Measurements from ENCODE around the gene EXTL2. TPM values are rescaled to one million over a fixed set of nuclear protein-coding genes. Genes with fewer than 3 reads are reported as not detected.

Gene EXTL2
- total RNA-seq, 1 experiment from 2014 or later = 21.1 TPM

GRCh38 chr1:100835866-100836842, 58.5 kb downstream of the EXTL2 start:
- CTCF ChIA-PET = interaction anchor here (1.0 to 1.5 kb wide), 3 partner anchors 33 to 452 kb away, joined by 3 to 4 read pairs (median 3); no protein-coding TSS in a partner anchor
- POLR2A ChIA-PET = no interaction called here
- TF ChIP-seq FOSL1 (IDR thresholded peaks at IDR 0.05; ENCODE audit: low read depth) = no peak
- no peak for TF ChIP-seq ZNF274 (IDR thresholded peaks at IDR 0.05; ENCODE audit: low read depth, low read length)
- TF ChIP-seq SP1 (IDR thresholded peaks at IDR 0.05; ENCODE audit: low read depth) = no peak
- no peak for TF ChIP-seq ZBTB33 (IDR thresholded peaks at IDR 0.05; ENCODE audit: extremely low read depth, insufficient replicate concordance, low read length)
- no peak for TF ChIP-seq EZH2phosphoT487 (IDR thresholded peaks at IDR 0.05; ENCODE audit: borderline replicate concordance)
- TF ChIP-seq TCF7L2 (IDR thresholded peaks at IDR 0.05; ENCODE audit: borderline replicate concordance, extremely low read depth, insufficient read depth, insufficient read length) = no peak
- TF ChIP-seq MAX (IDR thresholded peaks at IDR 0.05) = no peak
- TF ChIP-seq CTCF (IDR thresholded peaks at IDR 0.05 in 2 of 3, conservative IDR thresholded peaks at IDR 0.05 in 1 of 3; ENCODE audit: borderline replicate concordance in 1 of 3, insufficient read depth in 1 of 3, low read depth in 2 of 3, low read length in 2 of 3) = no peak
- TF ChIP-seq POLR2A (IDR thresholded peaks at IDR 0.05; ENCODE audit: borderline replicate concordance, extremely low read depth, insufficient read depth, insufficient read length) = no peak
- TF ChIP-seq ELF1 (IDR thresholded peaks at IDR 0.05; ENCODE audit: borderline replicate concordance, low read depth) = no peak
- no peak for TF ChIP-seq SIN3A (IDR thresholded peaks at IDR 0.05; ENCODE audit: low read depth)
- TF ChIP-seq RAD21 (IDR thresholded peaks at IDR 0.05; ENCODE audit: low read depth) = no peak
- TF ChIP-seq, protein P1, sequence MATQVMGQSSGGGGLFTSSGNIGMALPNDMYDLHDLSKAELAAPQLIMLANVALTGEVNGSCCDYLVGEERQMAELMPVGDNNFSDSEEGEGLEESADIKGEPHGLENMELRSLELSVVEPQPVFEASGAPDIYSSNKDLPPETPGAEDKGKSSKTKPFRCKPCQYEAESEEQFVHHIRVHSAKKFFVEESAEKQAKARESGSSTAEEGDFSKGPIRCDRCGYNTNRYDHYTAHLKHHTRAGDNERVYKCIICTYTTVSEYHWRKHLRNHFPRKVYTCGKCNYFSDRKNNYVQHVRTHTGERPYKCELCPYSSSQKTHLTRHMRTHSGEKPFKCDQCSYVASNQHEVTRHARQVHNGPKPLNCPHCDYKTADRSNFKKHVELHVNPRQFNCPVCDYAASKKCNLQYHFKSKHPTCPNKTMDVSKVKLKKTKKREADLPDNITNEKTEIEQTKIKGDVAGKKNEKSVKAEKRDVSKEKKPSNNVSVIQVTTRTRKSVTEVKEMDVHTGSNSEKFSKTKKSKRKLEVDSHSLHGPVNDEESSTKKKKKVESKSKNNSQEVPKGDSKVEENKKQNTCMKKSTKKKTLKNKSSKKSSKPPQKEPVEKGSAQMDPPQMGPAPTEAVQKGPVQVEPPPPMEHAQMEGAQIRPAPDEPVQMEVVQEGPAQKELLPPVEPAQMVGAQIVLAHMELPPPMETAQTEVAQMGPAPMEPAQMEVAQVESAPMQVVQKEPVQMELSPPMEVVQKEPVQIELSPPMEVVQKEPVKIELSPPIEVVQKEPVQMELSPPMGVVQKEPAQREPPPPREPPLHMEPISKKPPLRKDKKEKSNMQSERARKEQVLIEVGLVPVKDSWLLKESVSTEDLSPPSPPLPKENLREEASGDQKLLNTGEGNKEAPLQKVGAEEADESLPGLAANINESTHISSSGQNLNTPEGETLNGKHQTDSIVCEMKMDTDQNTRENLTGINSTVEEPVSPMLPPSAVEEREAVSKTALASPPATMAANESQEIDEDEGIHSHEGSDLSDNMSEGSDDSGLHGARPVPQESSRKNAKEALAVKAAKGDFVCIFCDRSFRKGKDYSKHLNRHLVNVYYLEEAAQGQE (IDR thresholded peaks at IDR 0.05; ENCODE audit: low read depth) = no peak
- no peak for TF ChIP-seq YY1 (IDR thresholded peaks at IDR 0.05; ENCODE audit: extremely low read depth, insufficient replicate concordance, low read depth, low read length)

More at GRCh38 chr1:100835866-100836842, 58.5 kb downstream of the EXTL2 start:
- H3K4me1 ChIP-seq (ENCODE audit: control insufficient read depth in 1 of 2, insufficient read depth in 2 of 2, low read length in 2 of 2) = no peaks in the 10 kb centered on the region
- H3K9me2 ChIP-seq (ENCODE audit: insufficient read depth) = no peaks in the 10 kb centered on the region
- BruUV-seq (replicated peaks) = no TSS peak
- RAD21 ChIA-PET (ENCODE audit: low non-redundant PET in 1 of 2, low total read pairs in 2 of 2, uncharacterized antibody in 2 of 2, unreplicated experiment in 2 of 2) = no interaction called here
- H3K27me3 ChIP-seq (ENCODE audit: insufficient read depth, low read length) = no peaks in the 10 kb centered on the region
- ATAC-seq (no peak), DNase-seq (ENCODE audit: low read depth, low spot score) (no peak)
- H3K27ac ChIP-seq (ENCODE audit: low read depth, low read length) = no peak overlapping the region
- H3K9me3 ChIP-seq (ENCODE audit: control insufficient read depth in 1 of 2, insufficient read depth in 1 of 2, low read depth in 1 of 2, low read length in 2 of 2) = no peaks in the 10 kb centered on the region
- no peaks in the 10 kb centered on the region for H3K79me2 ChIP-seq (ENCODE audit: insufficient read depth, low read length)
- H2AFZ ChIP-seq (ENCODE audit: low read depth, low read length, poor library complexity, severe bottlenecking) = no peak overlapping the region
- no peak overlapping the region for H3K4me2 ChIP-seq (ENCODE audit: low read length)
- H4K20me1 ChIP-seq (ENCODE audit: insufficient read depth) = no peaks in the 10 kb centered on the region
- no peak overlapping the region for H3K9ac ChIP-seq (ENCODE audit: low read length)
- H3K4me3 ChIP-seq (replicated peaks in 1 of 2; ENCODE audit: low read depth in 1 of 2, low read length in 2 of 2) = no peak overlapping the region
- no peaks in the 10 kb centered on the region for H3K36me3 ChIP-seq (ENCODE audit: control insufficient read depth in 1 of 2, insufficient read depth in 2 of 2, low read length in 2 of 2)
- intact Hi-C loops (cut with micrococcal nuclease) = loop anchor here (2.0 kb wide), 1 partner anchor 31 kb away; no protein-coding TSS in a partner anchor
